Endothelial cell (in vitro differentiated cells): Measurements from ENCODE around the gene HAUS8. TPM values are rescaled to one million over a fixed set of nuclear protein-coding genes. Genes with fewer than 3 reads are reported as not detected.

Experiments
- DNase-seq: peaks from one replicate; pipeline ENCODE4 v3.0.0; 2021; ENCODE audit warnings: low spot score
- H3K27ac Mint-ChIP-seq: one replicate; pipeline ENCODE4 v1.8.0; 2021; ENCODE audit warnings: mixed read lengths, inconsistent platforms; ENCODE audit not compliant: unreplicated experiment
- H3K27me3 Mint-ChIP-seq: one replicate; pipeline ENCODE4 v1.8.0; 2021; ENCODE audit warnings: mild to moderate bottlenecking, moderate library complexity, mixed read lengths, inconsistent platforms; ENCODE audit not compliant: unreplicated experiment
- H3K36me3 Mint-ChIP-seq: one replicate; pipeline ENCODE4 v1.8.0; 2021; ENCODE audit warnings: mild to moderate bottlenecking, low read depth, mixed read lengths, inconsistent platforms; ENCODE audit not compliant: unreplicated experiment
- H3K4me1 Mint-ChIP-seq: one replicate; pipeline ENCODE4 v1.8.0; 2021; ENCODE audit warnings: mild to moderate bottlenecking, mixed read lengths, inconsistent platforms; ENCODE audit not compliant: unreplicated experiment
- H3K4me3 Mint-ChIP-seq: one replicate; pipeline ENCODE4 v1.8.0; 2021; ENCODE audit warnings: mild to moderate bottlenecking, mixed read lengths, inconsistent platforms; ENCODE audit not compliant: unreplicated experiment
- H3K9me3 Mint-ChIP-seq: one replicate; pipeline ENCODE4 v1.8.0; 2021; ENCODE audit warnings: mixed read lengths, inconsistent platforms; ENCODE audit not compliant: unreplicated experiment
- CTCF ChIP-seq: fragments of 200-600 bp; sonication (generic); IDR thresholded peaks from one replicate; pipeline ENCODE4 v1.5.0; 2021; ENCODE audit warnings: antibody characterized with exemption; ENCODE audit not compliant: unreplicated experiment
- long read RNA-seq: library from polyadenylated mRNA; unstranded; transcript quantifications from one replicate; pipeline ENCODE4 v2.0.0, GENCODE V29; 2020; ENCODE audit not compliant: unreplicated experiment
- total RNA-seq: library from RNA; stranded (reverse); fragmentation: NEBNext Ultra II Directional; extraction: Animal tissue kit (Norgen Biotek cat#: 25700); gene quantifications from one replicate; pipeline ENCODE4 v1.2.1, GENCODE V29; 2021; ENCODE audit not compliant: unreplicated experiment

HAUS8 gene, protein sequence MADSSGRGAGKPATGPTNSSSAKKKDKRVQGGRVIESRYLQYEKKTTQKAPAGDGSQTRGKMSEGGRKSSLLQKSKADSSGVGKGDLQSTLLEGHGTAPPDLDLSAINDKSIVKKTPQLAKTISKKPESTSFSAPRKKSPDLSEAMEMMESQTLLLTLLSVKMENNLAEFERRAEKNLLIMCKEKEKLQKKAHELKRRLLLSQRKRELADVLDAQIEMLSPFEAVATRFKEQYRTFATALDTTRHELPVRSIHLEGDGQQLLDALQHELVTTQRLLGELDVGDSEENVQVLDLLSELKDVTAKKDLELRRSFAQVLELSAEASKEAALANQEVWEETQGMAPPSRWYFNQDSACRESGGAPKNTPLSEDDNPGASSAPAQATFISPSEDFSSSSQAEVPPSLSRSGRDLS
- total RNA-seq, result 6.9 TPM
- long read RNA-seq, partial matches to known transcripts, result 0 of 4 reads
- long read RNA-seq, other reads (novel, unspliced or antisense), result 1 of 4 reads

GRCh38 chr19:17075035-17075863, at the start of gene HAUS8, which contains the start of gene MYO9B:
Gene HAUS8 (minus strand): TSS chr19:17075452. CDS start chr19:17075422, 30 bp downstream.
Gene MYO9B (plus strand): TSS chr19:17075777. CDS start chr19:17101718, 25,941 bp downstream.
- Mint-ChIP-seq H3K36me3 (peaks cover 9% of the 10 kb centered on the region), H3K27ac (peak within 1 kb of the TSS; percentile 88), H3K4me3 (peak within 1 kb of the TSS; percentile 98), H3K9me3 (no peaks in the 10 kb centered on the region), H3K4me1 (peaks cover 30% of the 10 kb centered on the region), H3K27me3 (peaks cover 5% of the 10 kb centered on the region)
- DNase-seq, result peak; percentile 100
- no peak for TF ChIP-seq CTCF

GRCh38 chr19:17124025-17124424, 48.8 kb upstream of the HAUS8 start:
- Mint-ChIP-seq H3K4me3 (no peak overlapping the region), H3K36me3 (peaks cover 4% of the 10 kb centered on the region), H3K27me3 (no peaks in the 10 kb centered on the region), H3K27ac (no peak overlapping the region), H3K9me3 (no peaks in the 10 kb centered on the region), H3K4me1 (no peaks in the 10 kb centered on the region)
- DNase-seq, result no peak
- no peak for TF ChIP-seq CTCF

GRCh38 chr19:17123041-17123440, 47.8 kb upstream of the HAUS8 start:
- no peak for TF ChIP-seq CTCF
- Mint-ChIP-seq H3K4me1 (no peaks in the 10 kb centered on the region), H3K27ac (no peak overlapping the region), H3K36me3 (peaks cover 6% of the 10 kb centered on the region), H3K9me3 (no peaks in the 10 kb centered on the region), H3K4me3 (peak overlapping the region; percentile 5), H3K27me3 (no peaks in the 10 kb centered on the region)
- DNase-seq, result no peak

DNA sequence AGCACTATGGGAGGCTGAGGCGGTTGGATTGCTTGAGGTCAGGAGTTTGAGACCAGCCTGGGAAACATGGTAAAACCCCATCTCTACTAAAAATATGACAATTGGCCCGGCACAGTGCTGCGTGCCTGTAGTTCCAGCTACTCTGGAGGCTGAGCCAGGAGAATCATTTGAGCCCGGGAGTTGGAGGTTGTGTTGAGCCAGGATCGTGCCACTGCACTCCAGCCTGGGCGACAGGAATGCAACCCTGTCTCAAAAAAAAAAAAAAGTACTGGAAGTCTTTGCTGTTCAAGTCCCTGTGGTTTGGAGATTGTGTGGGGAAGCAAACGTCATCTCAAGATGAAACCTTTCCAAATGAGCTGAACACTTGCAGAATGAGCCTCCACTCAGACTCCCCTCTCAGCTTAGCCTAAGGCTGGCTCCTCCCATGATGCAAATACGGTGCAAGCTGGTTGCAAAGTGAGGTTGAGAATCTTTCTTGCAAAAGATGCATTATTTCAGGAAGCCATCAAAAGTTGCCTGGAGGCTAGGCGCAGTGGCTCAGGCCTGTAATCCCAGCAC, 46.6 kb upstream of the HAUS8 start:
- Mint-ChIP-seq H3K27ac (no peak overlapping the region), H3K4me3 (no peak overlapping the region), H3K4me1 (no peaks in the 10 kb centered on the region), H3K27me3 (no peaks in the 10 kb centered on the region), H3K9me3 (no peaks in the 10 kb centered on the region), H3K36me3 (peaks cover 6% of the 10 kb centered on the region)
- no peak for TF ChIP-seq CTCF
- DNase-seq, result no peak
